GM20431 (cell line): ENCODE results near the gene ZNF99.
"Not testable (repeated sequence)": the region's sequence is repeated elsewhere in the genome, so short reads cannot be mapped to it uniquely, and the experiment has no call there.

Source experiments
- in situ Hi-C: fragments of 300-500 bp; cut with MseI, MboI; formaldehyde crosslinking; loops from one replicate; pipeline ENCODE4 v1.15.0; 2020; ENCODE audit warnings: low sequenced_read_pairs; ENCODE audit not compliant: unreplicated experiment

The ZNF99 gene

GRCh38 chr19:22783651-22784410, at the start of gene ZNF99:
ZNF99 (minus strand) TSS chr19:22784151; CDS start chr19:22784016, 135 bp downstream.
- in situ Hi-C loops = no loop called here

DNA sequence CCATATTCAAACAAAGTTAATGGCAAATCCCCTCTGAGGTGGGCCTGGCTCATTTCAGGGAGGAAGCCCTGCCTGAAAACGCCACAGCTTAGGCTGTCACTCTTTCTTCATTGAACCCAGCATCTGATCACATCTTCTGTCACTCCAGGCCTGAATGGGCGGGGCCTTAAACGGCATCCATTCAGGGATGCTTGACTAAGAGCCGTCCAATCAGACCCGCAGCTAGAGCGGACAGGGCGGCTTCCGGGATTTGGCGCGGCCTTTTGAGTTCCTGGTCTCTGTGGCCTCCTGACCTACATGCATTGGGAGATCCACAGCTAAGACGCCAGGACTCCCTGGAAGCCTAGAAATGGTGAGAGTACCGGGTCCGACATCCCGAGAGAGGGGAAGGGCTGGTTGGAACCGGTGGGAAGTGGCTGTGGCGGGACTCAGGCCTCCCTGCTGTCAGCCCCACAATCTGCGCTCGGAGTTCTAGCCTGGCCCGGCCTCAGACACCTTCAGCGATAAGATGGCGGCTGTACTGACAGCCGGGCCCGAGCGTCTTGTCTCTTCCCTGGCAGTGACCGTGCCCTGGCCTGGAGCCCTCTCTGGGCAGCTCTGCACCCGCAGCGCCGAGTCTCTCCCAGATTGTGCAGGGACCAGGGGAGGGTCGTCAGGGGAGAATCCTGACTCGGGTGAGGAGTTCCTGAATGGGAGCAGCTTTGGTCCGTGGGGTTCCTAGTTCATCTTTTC, 48.2 kb upstream of the ZNF99 start, which contains the start of gene ZNF723:
Gene ZNF723, plus strand, starts transcription at position 261 of the 732 bp plus-strand sequence. Its CDS starts 89 bp downstream, at position 350.
- in situ Hi-C loops = no loop called here

DNA sequence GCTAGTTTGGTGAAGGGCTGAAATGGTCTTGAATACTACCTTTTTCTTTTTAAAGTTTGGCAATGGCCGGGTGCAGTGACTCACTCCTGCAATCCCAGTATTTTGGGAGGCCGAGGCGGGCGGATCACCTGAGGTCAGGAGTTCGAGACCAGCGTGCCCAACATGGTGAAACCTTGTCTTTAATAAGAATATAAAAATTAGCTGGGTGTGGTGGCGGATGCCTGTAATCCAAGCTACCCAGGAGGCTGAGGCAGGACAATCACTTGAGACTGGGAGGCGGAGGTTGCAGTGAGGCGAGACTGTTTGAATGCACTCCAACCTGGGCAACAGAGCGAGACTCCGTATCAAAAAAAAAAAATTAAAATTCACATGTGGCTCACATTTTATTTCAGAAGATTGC, 47.3 kb upstream of the ZNF99 start:
- in situ Hi-C loops = no loop called here

DNA sequence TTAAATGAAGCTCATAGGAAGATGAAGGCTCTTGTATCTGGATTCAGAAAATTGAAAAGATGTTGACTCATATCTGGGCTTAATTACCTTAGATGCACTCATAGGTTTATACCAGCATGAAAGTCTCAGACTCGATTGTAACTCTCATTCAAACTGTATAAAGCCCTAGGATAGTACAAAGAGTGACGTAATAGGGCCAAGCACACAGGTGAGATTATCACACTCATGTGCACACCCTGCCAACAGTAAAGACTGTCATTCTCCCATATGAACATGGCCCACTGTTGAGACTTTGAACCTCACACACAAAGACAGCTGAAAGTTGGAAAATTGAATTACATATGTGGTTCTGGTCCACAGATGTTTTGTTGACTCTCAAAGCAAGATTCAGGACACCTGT, 30.2 kb upstream of the ZNF99 start:
- in situ Hi-C loops = no loop called here

DNA sequence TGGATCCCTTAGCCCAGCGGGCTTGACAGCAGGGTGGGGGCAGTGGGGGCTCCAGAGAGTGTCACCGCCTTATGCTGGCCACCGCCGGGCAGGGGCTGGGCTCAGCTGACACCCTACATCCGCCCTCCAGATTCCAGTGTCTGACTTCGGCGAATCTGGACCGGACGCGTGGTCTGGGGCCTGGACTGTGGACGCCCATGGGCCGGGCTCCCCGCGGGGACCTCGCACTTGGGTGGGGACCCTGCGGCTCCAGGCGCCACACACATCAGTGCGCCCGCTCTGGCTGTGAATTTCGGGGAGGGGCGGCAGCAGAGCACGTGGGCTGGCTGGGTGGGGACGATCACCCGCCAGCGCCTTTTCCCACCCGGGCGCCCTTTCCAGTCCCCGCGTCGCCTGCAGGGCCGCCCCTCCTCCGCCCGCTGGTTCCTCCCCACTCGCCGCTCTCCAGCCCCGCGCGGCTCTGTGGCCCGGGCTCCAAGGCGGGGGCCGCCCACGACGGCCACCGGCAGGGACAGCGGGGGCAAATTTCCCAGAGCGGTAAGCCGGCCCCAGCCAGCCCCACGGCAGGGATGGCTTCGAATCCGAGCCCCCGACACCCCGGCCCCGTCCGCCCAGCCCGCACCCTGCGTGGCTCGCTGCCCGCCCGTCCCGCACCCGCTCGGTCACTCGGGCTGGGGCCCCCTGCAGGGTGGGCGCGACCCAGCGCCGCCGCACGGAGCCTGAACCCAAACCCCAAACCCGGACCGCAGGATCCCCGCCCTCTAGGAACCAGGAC, 23.3 kb upstream of the ZNF99 start:
- in situ Hi-C loops = no loop called here

- in situ Hi-C loops = no loop called here
Observed at GRCh38 chr19:22806418-22806817, 22.5 kb upstream of the ZNF99 start.

DNA sequence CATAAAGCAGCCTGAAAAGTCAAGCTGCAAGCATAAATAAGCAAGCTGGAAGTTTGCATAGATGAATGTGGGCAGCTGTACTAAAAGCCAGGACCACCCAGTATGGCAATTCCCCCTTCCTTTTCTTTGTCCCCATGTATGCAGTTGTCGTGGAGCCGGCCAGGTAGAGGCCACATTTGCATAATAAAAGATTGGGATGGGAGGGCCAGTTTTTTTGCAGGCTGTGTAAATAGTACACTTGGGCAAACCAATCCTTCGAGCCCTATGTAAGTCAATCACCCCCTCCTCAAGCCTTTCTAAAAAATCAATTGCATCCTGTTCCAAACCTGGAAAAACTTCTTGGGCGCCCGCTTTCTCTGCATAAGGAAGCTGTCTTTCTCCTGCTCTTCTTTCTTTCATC, 13.1 kb upstream of the ZNF99 start:
- in situ Hi-C loops = no loop called here

GRCh38 chr19:22792863-22793262, 8.9 kb upstream of the ZNF99 start:
- in situ Hi-C loops = not testable (repeated sequence)

DNA sequence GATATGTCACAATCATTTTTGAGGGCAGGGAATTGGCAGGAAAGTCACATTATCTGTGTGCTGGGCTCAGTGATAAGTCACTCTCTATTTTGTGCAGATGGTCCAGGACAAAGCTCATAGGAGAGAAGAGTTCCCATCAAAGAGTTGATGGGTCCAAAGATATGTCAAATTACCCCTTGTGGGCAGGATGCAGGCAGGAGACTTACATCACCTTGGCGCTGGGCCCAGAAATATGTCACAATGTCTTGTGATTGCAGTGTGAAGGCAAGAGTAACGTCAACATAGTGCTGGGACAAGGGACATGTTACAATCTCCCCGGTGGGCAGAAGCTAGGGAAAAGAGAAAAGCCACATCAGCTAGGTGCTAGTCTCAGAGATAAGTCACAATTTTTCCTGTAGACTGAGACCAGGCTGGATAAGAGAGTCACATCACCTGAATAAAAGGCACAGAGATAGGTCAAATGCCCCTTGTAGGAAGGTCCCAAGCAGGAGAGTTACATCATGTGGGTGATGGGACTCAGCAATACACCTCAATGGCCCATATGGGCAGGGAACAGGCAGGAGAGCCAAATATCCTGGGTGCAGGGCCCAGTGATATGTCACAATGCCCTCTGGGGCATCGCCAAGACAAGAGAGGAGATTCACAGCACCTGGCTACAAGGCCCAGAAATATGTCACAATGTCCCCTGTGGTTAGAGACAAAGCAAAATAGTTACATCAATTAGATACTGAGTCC, 47.9 kb downstream of the ZNF99 start:
- in situ Hi-C loops = no loop called here

GRCh38 chr19:22733691-22734090, 50.3 kb downstream of the ZNF99 start:
- in situ Hi-C loops = no loop called here

- in situ Hi-C loops = not testable (repeated sequence)
Observed at GRCh38 chr19:22728214-22728613, 55.7 kb downstream of the ZNF99 start.

GRCh38 chr19:22721533-22721932, 62.4 kb downstream of the ZNF99 start:
- in situ Hi-C loops = not testable (repeated sequence)

- in situ Hi-C loops = no loop called here
Observed at GRCh38 chr19:22708983-22709382, 75.0 kb downstream of the ZNF99 start.

GRCh38 chr19:22703096-22703495, 80.9 kb downstream of the ZNF99 start:
- in situ Hi-C loops = not testable (repeated sequence)

DNA sequence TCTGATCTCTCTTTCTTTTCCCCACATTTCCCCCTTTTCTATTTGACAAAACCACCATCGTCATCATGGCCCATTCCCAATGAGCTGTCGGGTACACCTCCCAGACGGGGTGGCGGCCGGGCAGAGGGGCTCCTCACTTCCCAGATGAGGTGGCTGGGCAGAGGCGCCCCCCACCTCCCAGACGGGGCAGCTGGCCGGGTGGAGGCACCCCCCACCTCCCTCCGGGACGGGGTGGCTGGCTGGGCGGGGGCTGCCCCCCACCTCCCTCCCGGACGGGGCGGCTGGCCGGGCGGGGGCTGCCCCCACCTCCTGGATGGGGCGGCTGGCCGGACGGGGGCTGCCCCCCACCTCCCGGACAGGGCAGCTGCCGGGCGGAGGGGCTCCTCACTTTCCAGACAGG, 81.3 kb downstream of the ZNF99 start:
- in situ Hi-C loops = not testable (repeated sequence)
